Liver (tissue), 9 donors: ENCODE results near the gene LCP2. TPM values are rescaled to one million over a fixed set of nuclear protein-coding genes. Genes with fewer than 3 reads are reported as not detected.

ENCODE experiments used
- DNase-seq: peaks from one replicate; pipeline ENCODE4 v3.0.0-alpha.2; 2017; ENCODE audit warnings: low spot score
- H3K27ac ChIP-seq, 2 donors: one replicate each; pipeline ENCODE4 v1.7.0; 2013; ENCODE audit warnings: inconsistent platforms in 2 of 2, low read length in 2 of 2, control low read depth in 1 of 2, low read depth in 1 of 2, mild to moderate bottlenecking in 1 of 2
- H3K27me3 ChIP-seq, 4 donors: one replicate each; pipeline versions ENCODE4 v1.6.1 to v1.7.0; 2013; ENCODE audit warnings: low read length in 3 of 4, inconsistent platforms in 1 of 4, mild to moderate bottlenecking in 1 of 4, moderate library complexity in 1 of 4; ENCODE audit not compliant: control insufficient read depth in 4 of 4, insufficient read depth in 4 of 4
- H3K36me3 ChIP-seq, 4 donors: one replicate each; pipeline versions ENCODE4 v1.6.1 to v1.7.0; 2013; ENCODE audit warnings: low read length in 3 of 4, mild to moderate bottlenecking in 3 of 4, low read depth in 1 of 4, moderate library complexity in 1 of 4; ENCODE audit not compliant: control insufficient read depth in 4 of 4, insufficient read depth in 3 of 4
- H3K4me1 ChIP-seq, 4 donors: one replicate each; pipeline versions ENCODE4 v1.6.1 to v1.7.0; 2013; ENCODE audit warnings: low read length in 3 of 4, mild to moderate bottlenecking in 3 of 4, moderate library complexity in 1 of 4; ENCODE audit not compliant: control insufficient read depth in 4 of 4, insufficient read depth in 4 of 4
- H3K4me3 ChIP-seq, 3 donors: one replicate each; pipeline versions ENCODE4 v1.6.1 to v1.7.0; 2013; ENCODE audit warnings: low read length in 3 of 3, control low read depth in 1 of 3, low read depth in 1 of 3, mild to moderate bottlenecking in 1 of 3
- H3K9ac ChIP-seq, 2 donors: one replicate each; pipeline ENCODE4 v1.7.0; 2013; ENCODE audit warnings: low read length in 2 of 2, mild to moderate bottlenecking in 2 of 2, moderate library complexity in 2 of 2, control low read depth in 1 of 2, low read depth in 1 of 2
- H3K9me3 ChIP-seq, 4 donors: one replicate each; pipeline versions ENCODE4 v1.6.1 to v1.7.0; 2013; ENCODE audit warnings: low read length in 3 of 4; ENCODE audit not compliant: control insufficient read depth in 4 of 4
- ATF3 ChIP-seq: IDR thresholded peaks from 2 replicates; pipeline ENCODE4 v1.6.1; 2016; ENCODE audit warnings: antibody characterized with exemption
- EGR1 ChIP-seq, 2 donors: IDR thresholded peaks; 2 replicates each; pipeline ENCODE4 v1.6.1; 2016 to 2018; ENCODE audit warnings: antibody characterized with exemption in 2 of 2, low read depth in 2 of 2
- FOXA1 ChIP-seq: IDR thresholded peaks from 2 replicates; pipeline ENCODE4 v1.6.1; 2016; ENCODE audit warnings: antibody characterized with exemption
- FOXA2 ChIP-seq: IDR thresholded peaks from 2 replicates; pipeline ENCODE4 v1.6.1; 2016; ENCODE audit warnings: antibody characterized with exemption
- GABPA ChIP-seq, 2 donors: IDR thresholded peaks in 1 of 2; conservative IDR thresholded peaks in 1 of 2; 2 replicates each; pipeline ENCODE4 v1.6.1; 2016; ENCODE audit warnings: antibody characterized with exemption in 2 of 2, mild to moderate bottlenecking in 1 of 2, moderate library complexity in 1 of 2
- HNF4A ChIP-seq, 2 donors: conservative IDR thresholded peaks; 2 replicates each; pipeline ENCODE4 v1.6.1; 2016; ENCODE audit warnings: antibody characterized with exemption in 2 of 2, mild to moderate bottlenecking in 2 of 2
- HNF4G ChIP-seq: IDR thresholded peaks from 2 replicates; pipeline ENCODE4 v1.6.1; 2016; ENCODE audit warnings: antibody characterized with exemption
- JUND ChIP-seq, 2 donors: IDR thresholded peaks; 2 replicates each; pipeline ENCODE4 v1.6.1; 2016; ENCODE audit warnings: antibody characterized with exemption in 2 of 2
- MAX ChIP-seq: IDR thresholded peaks from 2 replicates; pipeline ENCODE4 v1.6.1; 2016; ENCODE audit warnings: antibody characterized with exemption
- NR2F2 ChIP-seq: IDR thresholded peaks from 2 replicates; pipeline ENCODE4 v1.6.1; 2016; ENCODE audit warnings: antibody characterized with exemption
- RAD21 ChIP-seq, 2 donors: IDR thresholded peaks; 2 replicates each; pipeline ENCODE4 v1.6.1; 2016; ENCODE audit warnings: antibody characterized with exemption in 2 of 2, mild to moderate bottlenecking in 2 of 2
- RXRA ChIP-seq, 2 donors: IDR thresholded peaks; 2 replicates each; pipeline ENCODE4 v1.6.1; 2017 to 2018; ENCODE audit warnings: antibody characterized with exemption in 2 of 2, mild to moderate bottlenecking in 1 of 2
- SP1 ChIP-seq: IDR thresholded peaks from 2 replicates; pipeline ENCODE4 v1.6.1; 2018; ENCODE audit warnings: antibody characterized with exemption, mild to moderate bottlenecking
- TAF1 ChIP-seq: conservative IDR thresholded peaks from 2 replicates; pipeline ENCODE4 v1.6.1; 2016; ENCODE audit warnings: antibody characterized with exemption, mild to moderate bottlenecking
- YY1 ChIP-seq: IDR thresholded peaks from 2 replicates; pipeline ENCODE4 v1.6.1; 2016; ENCODE audit warnings: antibody characterized with exemption, mild to moderate bottlenecking
- WGBS: extraction: QIAGEN DNeasy Blood & Tissue Kit; methylation state at CpG from one replicate; pipeline ENCODE4 v1.1.7; 2013; 5-methylcytosine and 5-hydroxymethylcytosine counted together
- polyA plus RNA-seq, 2 donors: library from polyadenylated mRNA; stranded (reverse) in 1 of 2; unstranded in 1 of 2; fragments of 200-250 nt in 1 of 2; fragments of >200 nt in 1 of 2; fragmentation: Nextera tagmentation in 1 of 2; extraction: Ambion mirVana in 1 of 2; gene quantifications; one replicate each; pipeline versions ENCODE4 v1.2.1 to v1.2.3, GENCODE V29; 2013 to 2015
- total RNA-seq, 2 donors: library from RNA; depleted of rRNA; stranded (reverse); fragments of >200 nt; gene quantifications; one replicate each; pipeline ENCODE4 v1.2.3, GENCODE V29; 2014
- TF ChIP-seq, protein P1 (sequence below): fragments of 150-350 bp; IDR thresholded peaks from 2 replicates; pipeline ENCODE4 v1.5.1; 2017; ENCODE audit warnings: improper control_type of control experiment, low read depth, low read length; ENCODE audit not compliant: missing input control
- TF ChIP-seq, protein P2 (sequence below): IDR thresholded peaks from 2 replicates; pipeline ENCODE4 v1.6.1; 2016; ENCODE audit warnings: antibody characterized with exemption
- TF ChIP-seq, protein P3 (sequence below): IDR thresholded peaks from 2 replicates; pipeline ENCODE4 v1.6.1; 2016; ENCODE audit warnings: antibody characterized with exemption, mild to moderate bottlenecking
- donor health status: healthy.
- donor health status: healthy.
- donor health status: healthy.
- donor health status: healthy.
- donor health status: healthy.

LCP2 gene
- total and polyA plus RNA-seq, 4 donors, result 3.6 to 16.3 (median 6.7) TPM

- no peak overlapping the region for H3K27ac ChIP-seq
Measured at GRCh38 chr5:170301149-170301548, 3.6 kb upstream of the LCP2 start.

More at GRCh38 chr5:170301149-170301548, 3.6 kb upstream of the LCP2 start:
- no peak overlapping the region for H3K9ac ChIP-seq
- no peaks in the 10 kb centered on the region for H3K9me3 ChIP-seq
- TF ChIP-seq NR2F2, result no peak
- TF ChIP-seq HNF4A (conservative IDR thresholded peaks at IDR 0.05), result no peak
- no peak for TF ChIP-seq YY1
- TF ChIP-seq RAD21 (IDR thresholded peaks at IDR 0.05), result no peak
- TF ChIP-seq EGR1 (IDR thresholded peaks at IDR 0.05; ENCODE audit: low read depth in 2 of 2), result no peak
- no peak for TF ChIP-seq GABPA (IDR thresholded peaks at IDR 0.05 in 1 of 2, conservative IDR thresholded peaks at IDR 0.05 in 1 of 2)
- no peak for TF ChIP-seq MAX
- TF ChIP-seq, protein P1, sequence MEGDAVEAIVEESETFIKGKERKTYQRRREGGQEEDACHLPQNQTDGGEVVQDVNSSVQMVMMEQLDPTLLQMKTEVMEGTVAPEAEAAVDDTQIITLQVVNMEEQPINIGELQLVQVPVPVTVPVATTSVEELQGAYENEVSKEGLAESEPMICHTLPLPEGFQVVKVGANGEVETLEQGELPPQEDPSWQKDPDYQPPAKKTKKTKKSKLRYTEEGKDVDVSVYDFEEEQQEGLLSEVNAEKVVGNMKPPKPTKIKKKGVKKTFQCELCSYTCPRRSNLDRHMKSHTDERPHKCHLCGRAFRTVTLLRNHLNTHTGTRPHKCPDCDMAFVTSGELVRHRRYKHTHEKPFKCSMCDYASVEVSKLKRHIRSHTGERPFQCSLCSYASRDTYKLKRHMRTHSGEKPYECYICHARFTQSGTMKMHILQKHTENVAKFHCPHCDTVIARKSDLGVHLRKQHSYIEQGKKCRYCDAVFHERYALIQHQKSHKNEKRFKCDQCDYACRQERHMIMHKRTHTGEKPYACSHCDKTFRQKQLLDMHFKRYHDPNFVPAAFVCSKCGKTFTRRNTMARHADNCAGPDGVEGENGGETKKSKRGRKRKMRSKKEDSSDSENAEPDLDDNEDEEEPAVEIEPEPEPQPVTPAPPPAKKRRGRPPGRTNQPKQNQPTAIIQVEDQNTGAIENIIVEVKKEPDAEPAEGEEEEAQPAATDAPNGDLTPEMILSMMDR, result no peak
- no peak for TF ChIP-seq HNF4G
- TF ChIP-seq FOXA1, result no peak
- TF ChIP-seq RXRA (IDR thresholded peaks at IDR 0.05), result no peak
- TF ChIP-seq, protein P2, sequence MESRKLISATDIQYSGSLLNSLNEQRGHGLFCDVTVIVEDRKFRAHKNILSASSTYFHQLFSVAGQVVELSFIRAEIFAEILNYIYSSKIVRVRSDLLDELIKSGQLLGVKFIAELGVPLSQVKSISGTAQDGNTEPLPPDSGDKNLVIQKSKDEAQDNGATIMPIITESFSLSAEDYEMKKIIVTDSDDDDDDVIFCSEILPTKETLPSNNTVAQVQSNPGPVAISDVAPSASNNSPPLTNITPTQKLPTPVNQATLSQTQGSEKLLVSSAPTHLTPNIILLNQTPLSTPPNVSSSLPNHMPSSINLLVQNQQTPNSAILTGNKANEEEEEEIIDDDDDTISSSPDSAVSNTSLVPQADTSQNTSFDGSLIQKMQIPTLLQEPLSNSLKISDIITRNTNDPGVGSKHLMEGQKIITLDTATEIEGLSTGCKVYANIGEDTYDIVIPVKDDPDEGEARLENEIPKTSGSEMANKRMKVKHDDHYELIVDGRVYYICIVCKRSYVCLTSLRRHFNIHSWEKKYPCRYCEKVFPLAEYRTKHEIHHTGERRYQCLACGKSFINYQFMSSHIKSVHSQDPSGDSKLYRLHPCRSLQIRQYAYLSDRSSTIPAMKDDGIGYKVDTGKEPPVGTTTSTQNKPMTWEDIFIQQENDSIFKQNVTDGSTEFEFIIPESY, result no peak
- no peak for TF ChIP-seq FOXA2
- TF ChIP-seq ATF3, result no peak
- TF ChIP-seq SP1, result no peak
- TF ChIP-seq, protein P3, sequence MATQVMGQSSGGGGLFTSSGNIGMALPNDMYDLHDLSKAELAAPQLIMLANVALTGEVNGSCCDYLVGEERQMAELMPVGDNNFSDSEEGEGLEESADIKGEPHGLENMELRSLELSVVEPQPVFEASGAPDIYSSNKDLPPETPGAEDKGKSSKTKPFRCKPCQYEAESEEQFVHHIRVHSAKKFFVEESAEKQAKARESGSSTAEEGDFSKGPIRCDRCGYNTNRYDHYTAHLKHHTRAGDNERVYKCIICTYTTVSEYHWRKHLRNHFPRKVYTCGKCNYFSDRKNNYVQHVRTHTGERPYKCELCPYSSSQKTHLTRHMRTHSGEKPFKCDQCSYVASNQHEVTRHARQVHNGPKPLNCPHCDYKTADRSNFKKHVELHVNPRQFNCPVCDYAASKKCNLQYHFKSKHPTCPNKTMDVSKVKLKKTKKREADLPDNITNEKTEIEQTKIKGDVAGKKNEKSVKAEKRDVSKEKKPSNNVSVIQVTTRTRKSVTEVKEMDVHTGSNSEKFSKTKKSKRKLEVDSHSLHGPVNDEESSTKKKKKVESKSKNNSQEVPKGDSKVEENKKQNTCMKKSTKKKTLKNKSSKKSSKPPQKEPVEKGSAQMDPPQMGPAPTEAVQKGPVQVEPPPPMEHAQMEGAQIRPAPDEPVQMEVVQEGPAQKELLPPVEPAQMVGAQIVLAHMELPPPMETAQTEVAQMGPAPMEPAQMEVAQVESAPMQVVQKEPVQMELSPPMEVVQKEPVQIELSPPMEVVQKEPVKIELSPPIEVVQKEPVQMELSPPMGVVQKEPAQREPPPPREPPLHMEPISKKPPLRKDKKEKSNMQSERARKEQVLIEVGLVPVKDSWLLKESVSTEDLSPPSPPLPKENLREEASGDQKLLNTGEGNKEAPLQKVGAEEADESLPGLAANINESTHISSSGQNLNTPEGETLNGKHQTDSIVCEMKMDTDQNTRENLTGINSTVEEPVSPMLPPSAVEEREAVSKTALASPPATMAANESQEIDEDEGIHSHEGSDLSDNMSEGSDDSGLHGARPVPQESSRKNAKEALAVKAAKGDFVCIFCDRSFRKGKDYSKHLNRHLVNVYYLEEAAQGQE, result no peak
- no peak for TF ChIP-seq TAF1
- no peak for TF ChIP-seq JUND (IDR thresholded peaks at IDR 0.05)
- H3K36me3 ChIP-seq, result no peaks in the 10 kb centered on the region
- H3K4me1 ChIP-seq, result peaks cover 0 to 8% (median 0%) of the 10 kb centered on the region in 4 donors
- no peaks in the 10 kb centered on the region for H3K27me3 ChIP-seq
- H3K4me3 ChIP-seq, result no peak overlapping the region
- 80% methylated on average over 9 of the region's 9 CpGs for WGBS
- DNase-seq, result no peak
